GM19438 (cell line): ENCODE data around the gene SASS6.

ENCODE experiments used
- ATAC-seq: cut with Tn5 transposase; IDR thresholded peaks from one replicate; pipeline ENCODE4 v1.9.1; 2021; ENCODE audit warnings: low read depth; ENCODE audit not compliant: unreplicated experiment

Gene SASS6, protein sequence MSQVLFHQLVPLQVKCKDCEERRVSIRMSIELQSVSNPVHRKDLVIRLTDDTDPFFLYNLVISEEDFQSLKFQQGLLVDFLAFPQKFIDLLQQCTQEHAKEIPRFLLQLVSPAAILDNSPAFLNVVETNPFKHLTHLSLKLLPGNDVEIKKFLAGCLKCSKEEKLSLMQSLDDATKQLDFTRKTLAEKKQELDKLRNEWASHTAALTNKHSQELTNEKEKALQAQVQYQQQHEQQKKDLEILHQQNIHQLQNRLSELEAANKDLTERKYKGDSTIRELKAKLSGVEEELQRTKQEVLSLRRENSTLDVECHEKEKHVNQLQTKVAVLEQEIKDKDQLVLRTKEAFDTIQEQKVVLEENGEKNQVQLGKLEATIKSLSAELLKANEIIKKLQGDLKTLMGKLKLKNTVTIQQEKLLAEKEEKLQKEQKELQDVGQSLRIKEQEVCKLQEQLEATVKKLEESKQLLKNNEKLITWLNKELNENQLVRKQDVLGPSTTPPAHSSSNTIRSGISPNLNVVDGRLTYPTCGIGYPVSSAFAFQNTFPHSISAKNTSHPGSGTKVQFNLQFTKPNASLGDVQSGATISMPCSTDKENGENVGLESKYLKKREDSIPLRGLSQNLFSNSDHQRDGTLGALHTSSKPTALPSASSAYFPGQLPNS

DNA sequence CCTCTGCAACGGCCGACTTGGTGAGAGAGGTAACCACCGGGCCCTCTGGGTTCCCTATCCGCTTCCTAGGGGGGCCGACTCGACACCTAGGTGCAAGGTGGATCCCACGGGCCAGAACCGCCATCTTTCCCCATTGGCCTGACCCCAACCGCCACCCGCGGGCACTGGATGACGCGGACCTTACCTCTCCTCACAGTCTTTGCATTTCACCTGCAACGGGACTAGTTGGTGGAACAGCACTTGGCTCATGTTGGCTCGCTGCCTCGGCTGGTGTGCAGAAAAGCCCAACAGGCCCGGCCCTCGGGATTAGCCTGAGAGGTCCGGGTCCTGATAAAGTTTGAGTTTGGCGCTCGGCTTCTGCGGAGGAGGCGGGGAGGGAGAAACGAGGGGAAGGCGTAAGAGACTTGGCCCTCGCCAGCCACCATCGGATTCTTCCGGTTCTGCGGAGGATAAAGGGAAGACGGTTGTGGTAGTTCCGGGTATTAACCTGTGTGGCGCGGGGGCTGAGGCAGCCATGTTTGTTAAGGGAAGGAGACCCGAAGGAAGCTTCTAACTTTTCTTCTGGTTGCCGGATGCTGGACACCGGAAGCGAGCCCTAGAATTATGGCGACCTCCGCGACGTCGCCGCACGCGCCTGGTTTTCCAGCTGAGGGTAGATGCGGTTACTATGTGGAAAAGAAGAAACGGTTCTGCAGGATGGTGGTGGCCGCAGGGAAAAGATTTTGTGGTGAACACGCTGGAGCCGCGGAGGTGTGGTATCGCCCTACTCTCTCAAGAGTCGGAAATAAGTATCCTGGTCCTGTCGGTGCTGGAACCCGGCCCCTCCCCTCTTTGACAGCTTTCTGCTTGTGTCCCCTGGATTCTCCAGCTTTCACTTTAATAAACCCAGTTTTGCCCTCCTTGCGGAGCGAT, at the start of gene SASS6, which contains the start of gene TRMT13:
Gene SASS6, minus strand, starts transcription at position 365 of the 912 bp plus-strand sequence. Its CDS starts 116 bp downstream, at position 249.
Gene TRMT13, plus strand, starts transcription at position 598 of the 912 bp plus-strand sequence. Its CDS starts 6 bp downstream, at position 604.
- peak; percentile 95 for ATAC-seq

- ATAC-seq: no peak
Observed at GRCh38 chr1:100178091-100178490, 45.4 kb upstream of the SASS6 start, which contains the start of gene LRRC39. Gene LRRC39 (minus strand): TSS chr1:100178256. CDS start chr1:100168516, 9,740 bp downstream.

GRCh38 chr1:100177295-100178041, 44.7 kb upstream of the SASS6 start:
- no peak for ATAC-seq

GRCh38 chr1:100168051-100168450, 35.3 kb upstream of the SASS6 start:
- no peak for ATAC-seq

DNA sequence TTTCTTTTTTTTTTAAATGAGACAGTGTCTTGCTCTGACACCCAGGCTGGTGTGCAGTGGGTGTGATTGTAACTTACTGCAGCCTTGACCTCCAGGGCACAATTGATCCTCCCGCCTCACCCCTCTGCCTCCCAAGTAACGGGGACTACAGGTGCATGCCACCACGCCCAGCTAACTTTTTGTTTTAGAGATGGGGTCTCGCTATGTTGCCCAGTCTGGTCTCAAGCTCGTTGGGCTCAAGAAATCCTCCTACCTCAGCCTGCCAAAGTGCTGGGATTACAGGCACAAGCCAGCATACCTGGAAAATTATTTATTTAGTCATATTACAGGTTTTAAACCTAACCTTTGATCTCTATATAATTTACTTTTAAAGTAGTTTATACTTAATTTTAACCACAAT, 32.0 kb upstream of the SASS6 start:
- no peak for ATAC-seq

- ATAC-seq: no peak
Observed at GRCh38 chr1:100164216-100164615, 31.5 kb upstream of the SASS6 start.

DNA sequence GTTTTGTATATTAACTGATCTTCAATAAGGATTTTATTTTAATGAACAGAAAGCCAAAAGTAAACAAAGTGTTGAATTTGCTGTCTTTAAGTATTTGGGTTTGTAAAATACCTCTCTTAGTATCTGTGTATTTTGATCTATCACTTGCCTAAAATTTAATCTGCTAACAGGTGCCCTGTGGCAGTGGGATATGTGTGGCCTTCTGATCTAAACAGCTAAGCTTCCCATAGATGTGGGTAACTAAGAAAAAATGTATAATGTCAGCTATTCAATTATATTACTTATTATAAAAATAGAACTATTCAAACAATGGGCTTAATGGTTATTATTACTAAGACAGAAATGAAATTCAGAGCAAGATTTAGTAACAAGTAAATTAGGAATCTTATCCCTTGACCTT, 30.2 kb upstream of the SASS6 start:
- no peak for ATAC-seq

GRCh38 chr1:100152271-100152670, 19.5 kb upstream of the SASS6 start:
- peak; percentile 92 for ATAC-seq

DNA sequence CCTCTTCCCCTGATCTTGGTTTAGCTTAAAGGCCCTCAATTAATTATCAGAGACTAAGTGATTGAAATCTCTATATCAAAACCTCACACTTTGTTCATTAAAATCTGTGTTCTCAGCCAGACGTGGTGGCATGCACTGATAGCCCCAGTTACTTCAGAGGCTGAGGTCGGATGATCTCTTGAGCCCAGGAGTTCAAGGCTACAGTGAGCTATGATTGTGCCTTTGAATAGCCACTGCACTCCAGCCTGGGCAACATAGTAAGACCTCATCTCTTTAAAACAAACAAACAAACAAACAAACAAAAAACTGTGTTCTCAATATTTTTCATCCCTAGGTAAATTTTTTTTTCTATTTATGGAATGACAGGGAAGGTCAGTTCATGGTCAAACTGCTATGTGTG, 18.9 kb upstream of the SASS6 start:
- no peak for ATAC-seq

DNA sequence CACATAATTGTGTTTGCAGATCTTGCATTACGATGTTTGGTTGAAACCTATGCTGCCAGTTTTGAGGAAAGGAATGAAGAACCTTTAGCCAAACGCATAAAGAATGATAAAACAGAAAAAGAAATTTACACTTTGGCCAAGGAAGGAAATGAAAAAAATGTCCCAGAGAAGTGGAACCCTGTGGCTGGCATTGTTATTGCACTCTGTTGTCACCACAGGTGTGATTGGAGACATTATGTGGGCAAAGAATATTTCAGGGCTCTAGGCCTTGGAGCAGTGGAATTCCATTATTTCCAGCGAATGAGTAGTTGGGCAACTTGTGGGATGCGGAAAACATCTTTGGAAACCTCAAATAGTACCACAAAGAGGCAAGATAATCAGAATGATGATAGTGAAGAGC, 15.1 kb upstream of the SASS6 start:
- ATAC-seq: no peak

DNA sequence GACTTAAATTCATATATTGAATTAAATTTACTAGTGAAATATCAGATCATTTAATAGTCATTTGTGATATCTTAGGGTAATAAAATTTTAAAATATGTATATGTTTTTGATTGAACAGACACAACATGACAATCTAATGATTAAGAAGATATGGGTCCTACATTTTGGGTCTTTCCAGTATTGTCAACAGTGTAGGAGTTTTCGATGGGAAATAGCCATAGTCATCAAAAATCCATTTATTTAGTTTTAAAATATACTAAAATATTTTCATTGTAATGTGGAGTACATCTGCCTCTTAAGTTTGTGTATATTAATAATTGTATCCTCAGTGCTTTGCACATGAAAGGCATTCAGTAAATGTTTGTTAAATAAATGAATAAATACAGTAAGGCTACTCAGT, 14.2 kb upstream of the SASS6 start:
- ATAC-seq: no peak

DNA sequence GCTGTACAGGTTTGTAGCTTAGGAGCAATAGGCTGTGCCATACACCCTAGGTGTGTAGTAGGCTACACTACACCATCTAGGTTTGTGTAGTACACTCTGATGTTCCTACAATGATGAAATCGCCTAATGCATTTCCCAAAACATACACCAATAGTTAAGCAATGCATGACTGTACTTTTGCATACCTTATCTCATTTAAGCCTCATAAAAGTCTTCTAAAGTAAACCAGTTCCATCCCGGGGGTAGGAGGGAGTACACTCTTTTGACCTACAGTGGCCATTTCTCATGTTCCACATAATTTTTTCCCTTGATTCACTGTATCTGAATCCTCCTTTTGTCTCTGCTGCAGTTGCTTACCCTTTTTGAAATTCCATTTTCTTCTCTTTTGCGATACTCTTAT, 12.4 kb upstream of the SASS6 start:
- no peak for ATAC-seq

DNA sequence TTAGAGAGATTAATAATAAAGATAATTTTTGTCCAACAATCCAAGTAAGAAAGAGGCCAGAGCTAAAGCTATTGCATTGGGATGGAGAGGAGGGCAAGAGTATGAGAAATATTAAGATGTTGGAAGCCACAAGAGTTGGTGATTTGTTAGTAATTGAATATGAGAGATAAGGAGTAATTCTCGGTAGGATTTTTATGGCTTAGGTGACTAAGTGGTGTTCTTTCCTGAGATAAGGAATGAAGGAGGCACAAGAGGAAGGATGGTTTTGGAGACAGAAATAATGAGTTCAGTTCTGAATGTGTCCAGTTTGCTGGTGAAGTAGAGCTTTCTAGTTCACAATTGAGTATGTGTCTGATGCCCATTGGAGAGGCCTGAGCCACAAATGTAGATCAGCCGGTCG, 9.6 kb upstream of the SASS6 start:
- ATAC-seq: no peak

DNA sequence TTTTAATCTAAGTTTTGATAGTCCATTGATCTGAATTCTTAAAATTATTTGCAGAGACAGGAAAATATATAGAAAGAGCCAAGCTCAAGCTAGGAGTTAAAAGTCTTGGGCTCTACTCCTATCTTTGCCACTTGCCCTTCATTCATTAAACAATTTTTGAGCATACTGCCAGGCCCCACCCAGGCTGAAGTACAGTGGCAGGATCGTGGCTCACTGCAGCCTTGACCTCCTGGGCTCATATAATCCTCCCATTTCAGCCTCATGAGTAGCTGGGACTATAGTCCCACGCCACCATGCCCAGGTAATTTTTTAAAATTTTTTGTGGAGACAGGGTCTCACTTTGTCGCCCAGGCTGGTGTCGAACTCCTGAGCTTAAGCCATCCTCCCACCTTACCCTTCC, 8.5 kb upstream of the SASS6 start:
- ATAC-seq: no peak

DNA sequence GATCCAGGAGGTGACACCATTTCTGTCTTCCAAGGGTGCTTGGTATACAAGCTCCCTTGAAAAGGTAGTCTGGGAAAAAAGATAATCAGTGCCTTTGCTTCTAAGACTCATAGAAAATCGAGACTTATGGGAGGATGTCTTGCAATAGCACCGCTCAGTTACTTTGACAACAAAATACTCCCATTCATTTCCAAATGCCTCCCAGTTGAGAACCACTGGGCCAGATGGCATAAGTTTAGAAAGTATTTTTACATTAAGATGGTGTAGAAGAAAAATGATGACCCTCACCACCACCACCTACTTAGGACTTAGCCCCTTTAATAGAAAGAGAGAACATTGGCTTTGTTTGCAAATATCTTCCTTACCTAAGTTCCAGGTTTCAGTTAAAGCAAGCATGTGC, 4.9 kb upstream of the SASS6 start:
- no peak for ATAC-seq

DNA sequence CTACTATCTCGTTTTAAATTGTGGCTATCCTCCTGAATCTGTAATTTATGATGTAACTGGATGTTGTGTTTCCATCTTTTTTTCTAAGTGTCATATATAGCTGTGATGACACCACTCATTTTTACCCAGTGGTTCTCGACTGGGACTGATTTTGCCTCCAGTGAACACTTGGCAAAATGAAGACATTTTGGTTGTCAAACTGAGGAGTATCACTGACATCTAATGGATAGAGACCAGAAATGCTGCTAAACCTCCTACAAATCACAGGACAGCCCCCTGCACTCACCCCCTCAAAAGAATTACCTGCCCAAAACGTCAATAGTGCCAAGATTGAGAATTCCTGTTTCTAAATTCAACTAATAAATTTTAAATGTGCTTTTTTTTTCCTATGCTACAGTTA, 2.1 kb upstream of the SASS6 start:
- ATAC-seq: no peak

DNA sequence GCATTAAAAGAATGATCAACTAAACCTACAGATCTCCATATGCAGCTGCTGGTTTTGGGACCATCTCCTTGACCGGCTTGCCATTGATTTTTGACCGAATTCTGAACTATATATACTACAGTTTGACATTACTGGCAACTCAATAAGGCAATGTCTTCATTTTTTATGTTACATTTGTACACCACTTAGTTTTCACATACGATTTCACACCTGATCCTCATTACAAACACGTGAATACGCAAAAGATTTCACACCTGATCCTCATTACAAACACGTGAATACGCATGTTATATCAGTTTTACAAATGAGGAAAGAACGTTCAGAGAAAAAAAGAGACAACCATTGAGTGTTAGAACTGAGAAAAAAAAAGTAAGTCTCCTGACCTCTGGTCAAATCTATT, 1.1 kb downstream of the SASS6 start:
- ATAC-seq: no peak

GRCh38 chr1:100130552-100131077, 2.1 kb downstream of the SASS6 start:
- no peak for ATAC-seq

DNA sequence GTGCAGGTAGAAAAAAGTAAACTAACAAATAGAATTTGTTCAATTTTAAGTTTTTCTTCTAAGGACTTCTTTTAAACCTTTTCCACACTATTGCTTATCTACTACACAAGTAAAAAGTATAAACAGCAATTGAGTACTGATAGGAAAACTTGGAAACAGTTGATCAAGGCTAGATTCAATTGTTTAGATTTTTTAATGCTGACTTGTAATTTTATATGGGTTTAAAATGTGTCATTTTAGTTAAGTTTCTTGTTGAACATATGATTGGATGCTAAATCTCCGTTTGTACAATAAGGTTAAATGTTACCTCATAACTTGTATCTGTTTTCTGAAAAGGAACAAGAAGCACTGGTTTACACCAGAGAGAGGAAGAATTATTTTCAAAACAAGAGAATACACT, 5.5 kb downstream of the SASS6 start:
- no peak for ATAC-seq

- no peak for ATAC-seq
Observed at GRCh38 chr1:100122177-100122576, 10.6 kb downstream of the SASS6 start.
